COLO668 (cell line): ENCODE results near the gene DOCK8.

Experiments used
- DNase-seq: peaks from one replicate; lab custom pipeline; 2025; ENCODE audit not compliant: unreplicated experiment; lab: John Stamatoyannopoulos, UW

DOCK8 gene

DNA sequence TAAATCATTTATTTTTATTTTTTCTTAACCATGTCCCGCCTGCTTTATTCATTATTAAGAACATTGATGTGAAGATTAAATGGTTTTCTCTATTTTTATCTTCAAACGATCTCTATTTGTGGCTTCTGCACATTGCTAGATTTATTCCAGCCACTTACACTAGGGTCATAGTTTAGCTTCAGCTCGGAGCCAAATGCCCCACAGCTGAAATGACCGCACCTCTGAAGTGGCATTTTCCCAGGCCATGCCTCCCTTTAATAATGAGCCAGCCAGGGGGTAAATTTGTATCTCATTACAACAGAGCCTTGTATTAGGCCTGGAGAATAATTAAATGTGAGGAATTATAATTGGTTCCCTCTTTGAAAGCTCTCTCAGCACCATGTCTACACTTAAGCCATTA lies 89.4 kb downstream of the DOCK8 start:
- no peak for DNase-seq

DNA sequence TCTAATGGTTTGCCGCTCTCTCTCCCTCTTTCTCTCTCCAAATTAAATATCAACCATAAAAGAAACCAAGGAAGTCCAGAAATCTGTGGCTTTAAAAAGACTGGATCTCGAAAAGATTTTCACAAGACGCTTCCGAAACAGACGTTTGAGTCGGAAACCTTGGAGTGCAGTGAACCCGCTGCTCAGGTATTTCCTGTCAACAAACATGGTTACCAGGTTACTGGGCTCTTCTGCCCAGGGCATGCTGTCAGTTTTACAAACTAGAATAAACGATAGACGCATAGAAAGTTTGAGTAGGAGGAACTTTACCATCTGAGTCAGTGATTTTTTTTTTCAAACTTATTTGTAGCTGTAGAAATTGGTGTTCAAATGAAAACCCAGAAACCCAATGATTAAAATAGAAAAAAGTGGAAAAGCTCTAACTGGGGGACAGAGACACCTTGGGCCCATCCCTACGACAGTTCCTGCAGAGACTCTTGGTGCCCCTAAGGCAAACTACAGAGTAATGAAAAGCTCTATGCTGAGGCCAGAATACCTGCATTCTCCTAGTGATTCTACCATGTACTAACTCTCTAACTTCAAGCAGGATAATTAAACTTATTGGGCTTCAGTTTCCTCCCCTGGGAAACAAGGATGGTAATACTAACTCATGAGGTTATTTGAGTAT lies 90.0 kb downstream of the DOCK8 start:
- no peak for DNase-seq

DNA sequence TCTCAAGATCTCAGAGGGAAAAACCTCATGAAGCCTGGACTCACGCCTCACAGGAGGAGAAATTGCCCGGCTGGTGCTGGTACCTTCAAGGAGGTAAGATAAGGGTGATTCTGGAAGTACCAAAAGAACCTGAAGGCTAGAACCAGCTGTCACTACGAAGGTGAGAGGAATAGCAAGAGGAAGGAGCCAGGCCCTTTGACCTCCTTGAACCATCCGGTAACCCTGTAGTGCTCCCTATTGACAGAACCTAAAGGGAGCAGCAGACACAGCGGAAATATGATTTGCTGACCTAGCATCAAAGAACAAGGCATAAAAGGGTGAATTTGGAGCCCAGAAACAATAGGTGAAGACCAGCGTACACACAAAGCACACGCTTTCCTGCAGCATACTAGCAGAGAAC lies 92.2 kb downstream of the DOCK8 start:
- DNase-seq, result peak; percentile 11

DNA sequence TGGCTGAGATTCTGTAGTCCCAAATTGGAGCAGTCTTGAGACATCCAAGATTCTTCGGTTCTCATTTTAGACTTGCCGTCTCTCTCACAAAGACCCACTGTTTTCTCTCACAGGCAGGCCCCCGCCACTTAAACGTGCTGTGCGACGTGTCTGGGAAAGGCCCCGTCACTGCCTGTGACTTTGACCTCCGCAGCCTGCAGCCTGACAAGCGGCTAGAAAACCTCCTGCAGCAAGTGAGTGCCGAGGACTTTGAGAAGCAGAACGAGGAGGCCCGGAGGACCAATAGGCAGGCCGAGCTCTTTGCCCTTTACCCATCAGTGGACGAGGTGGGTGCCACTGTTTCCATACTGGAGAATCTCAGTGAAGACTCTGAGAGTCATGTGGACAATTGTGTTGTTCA lies 97.2 kb downstream of the DOCK8 start:
- DNase-seq, result no peak

DNA sequence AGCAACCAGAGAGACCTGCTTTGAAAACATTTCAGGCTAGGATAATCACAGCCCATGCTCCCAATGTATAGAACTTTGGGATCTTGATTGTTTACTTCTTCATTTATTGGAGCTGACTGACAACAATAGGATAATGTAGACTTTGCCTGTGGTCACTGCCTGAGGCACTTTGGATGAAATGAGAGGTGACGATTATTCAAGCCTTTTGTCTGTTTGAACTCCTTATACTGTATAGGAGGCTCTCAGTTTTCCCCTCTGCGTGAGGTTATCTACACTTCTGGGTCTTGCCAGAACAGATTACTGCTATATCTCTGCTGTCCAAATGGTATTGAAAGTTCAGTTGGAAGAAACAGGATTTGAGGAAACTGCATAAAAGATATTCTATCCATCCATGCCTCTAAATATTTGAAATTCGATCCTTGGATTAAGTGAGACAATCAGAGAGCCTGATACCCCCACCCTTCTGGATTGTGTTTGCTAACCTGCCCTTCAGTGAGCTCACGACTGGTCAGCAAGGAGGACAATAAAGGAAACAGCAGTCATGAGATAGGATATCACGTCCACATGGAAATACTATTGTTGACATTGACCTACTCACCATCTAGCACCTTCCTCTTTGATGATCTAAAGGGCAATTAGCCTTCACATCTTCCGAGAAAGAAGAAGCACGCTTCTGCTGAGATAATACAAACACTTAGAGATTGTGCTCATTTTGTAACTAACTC lies 98.1 kb downstream of the DOCK8 start:
- peak; percentile 58 for DNase-seq

DNA sequence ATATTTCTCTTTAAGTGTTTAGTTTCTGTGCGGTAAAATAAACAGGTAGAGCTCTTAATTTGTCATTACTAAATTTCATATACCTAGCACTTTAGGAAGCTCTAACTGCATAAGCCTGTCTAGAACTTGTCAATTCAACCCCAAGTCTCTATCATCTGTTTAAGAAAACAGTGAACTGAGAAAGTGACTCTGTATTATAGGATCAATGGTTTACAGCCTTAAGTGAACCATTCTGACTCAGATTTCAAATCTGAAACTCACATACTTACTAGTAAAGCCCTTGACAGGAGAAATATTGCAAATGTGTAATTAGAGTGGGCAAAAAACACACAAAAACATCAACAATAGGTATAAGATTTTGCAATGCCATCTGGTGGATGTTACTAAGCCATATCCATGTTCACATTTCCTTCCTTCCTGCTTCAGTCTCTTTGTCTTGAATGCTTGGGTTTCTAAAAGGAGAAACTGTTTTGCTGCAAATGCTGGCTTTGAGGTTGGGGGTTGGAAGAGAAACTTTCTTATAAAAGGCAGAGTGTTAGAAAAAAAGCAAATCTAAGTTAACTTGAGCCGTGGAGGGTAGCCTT lies 101.8 kb downstream of the DOCK8 start:
- no peak for DNase-seq

DNA sequence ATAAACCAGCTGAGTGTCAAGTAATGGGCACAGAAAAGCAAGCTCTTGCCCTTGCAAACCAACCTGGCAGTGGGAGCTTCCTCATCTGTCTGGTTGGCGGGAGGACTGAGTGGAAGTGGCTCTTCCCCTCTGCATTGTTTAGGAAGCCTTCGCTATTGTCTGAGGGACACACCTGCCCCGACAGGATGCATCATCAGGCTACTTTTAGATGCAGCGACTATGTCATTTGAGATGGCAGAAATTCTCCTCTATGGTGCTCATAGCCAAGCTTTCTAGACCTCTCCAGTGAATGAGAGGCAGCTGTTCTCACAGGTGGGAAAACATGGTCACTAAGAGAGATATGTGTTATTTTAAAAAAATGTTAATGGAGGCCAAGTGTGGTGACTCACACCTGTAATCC lies 104.0 kb downstream of the DOCK8 start:
- peak; percentile 88 for DNase-seq

DNA sequence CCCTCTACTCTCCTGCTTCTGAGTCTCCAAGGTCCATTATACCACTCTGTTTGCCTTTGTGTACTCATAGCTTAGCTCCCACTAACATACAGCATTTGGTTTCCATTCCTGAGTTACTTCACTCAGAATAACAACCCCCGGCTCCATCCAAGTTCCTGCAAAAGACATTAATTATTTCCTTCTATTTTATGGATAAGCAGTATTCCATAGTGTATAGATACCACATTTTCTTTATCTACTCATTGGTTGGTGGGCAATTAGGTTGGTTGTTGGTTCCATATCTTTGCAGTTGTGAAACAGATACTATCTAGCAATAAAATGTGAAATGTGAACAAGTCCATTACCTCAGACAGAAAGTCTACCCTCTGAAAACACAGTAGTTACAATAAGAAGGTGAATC lies 110.3 kb downstream of the DOCK8 start:
- DNase-seq, result no peak

DNA sequence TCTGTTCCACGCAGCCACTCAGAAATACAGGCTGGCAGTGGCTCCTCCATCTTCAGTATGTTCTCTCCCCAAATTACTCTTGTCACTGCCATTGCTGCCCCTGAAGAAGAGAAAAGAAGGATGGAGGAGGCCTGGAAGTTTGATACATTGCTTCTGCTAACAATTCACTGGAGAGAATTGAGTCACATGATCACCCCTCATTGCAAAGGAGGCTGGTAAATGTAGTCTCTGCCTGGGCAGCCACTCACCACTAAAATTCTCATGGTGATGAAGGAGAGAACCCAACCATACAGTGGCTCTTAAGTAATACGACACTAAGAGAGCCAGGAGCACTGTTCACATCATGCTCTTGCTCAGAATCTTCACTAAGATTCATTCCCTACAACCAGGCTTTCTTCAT lies 112.0 kb downstream of the DOCK8 start:
- no peak for DNase-seq

DNA sequence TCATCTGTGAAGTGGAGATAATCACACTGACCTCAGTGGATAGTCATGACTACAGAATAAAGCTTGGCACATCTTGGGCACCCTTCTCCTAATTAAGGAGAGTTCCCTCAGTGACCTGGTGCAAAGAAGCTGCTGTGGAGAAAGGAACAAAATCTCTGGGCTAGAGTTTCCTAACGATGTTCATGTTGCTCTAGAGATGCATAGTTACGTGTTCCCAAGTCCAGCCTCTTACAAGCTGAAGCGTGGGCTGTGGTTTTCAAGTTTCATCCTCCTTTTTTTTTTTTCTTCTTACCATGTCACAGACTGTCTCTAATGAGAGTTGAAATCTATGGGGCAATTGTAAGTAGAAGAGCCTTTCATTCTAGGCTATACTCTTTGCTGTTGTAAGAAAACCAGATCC lies 113.8 kb downstream of the DOCK8 start:
- DNase-seq, result no peak

DNA sequence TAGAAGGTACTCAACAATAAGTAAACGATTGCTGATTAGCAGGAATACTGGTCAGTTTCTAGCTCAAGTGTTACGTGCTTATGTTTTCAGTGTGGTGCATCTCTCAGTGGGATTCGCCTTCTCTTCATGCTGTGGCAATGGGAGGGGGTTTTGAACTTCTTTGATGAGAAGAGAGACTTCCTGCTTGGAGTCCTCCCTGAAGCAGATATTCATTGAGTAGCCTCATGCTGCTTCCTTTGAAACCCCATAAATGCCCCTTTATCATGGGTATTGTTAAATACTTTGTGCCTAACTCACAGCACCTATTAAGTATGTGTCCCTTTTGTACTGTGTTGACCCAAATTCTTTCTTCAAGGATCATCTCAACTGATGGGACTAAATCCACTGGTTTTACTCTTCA lies 116.5 kb downstream of the DOCK8 start:
- no peak for DNase-seq

DNA sequence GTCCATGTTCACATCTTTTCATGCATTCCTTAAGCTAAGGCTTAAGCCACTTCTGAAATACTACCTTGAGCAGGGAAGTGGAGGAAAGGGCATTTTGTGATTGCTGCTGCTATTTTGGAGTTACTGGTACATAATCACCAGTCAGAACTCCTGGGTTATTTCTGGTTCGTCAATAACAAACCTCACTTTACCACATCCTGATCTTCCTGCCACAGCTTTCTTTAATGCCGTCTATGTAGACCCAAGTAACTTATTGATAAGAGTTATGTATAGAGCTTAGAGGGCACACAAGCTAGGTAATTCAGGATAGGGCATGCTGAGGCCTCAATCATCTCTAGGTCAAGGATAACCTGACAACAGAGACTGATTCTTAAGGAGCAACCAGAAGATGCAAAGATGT lies 120.7 kb downstream of the DOCK8 start:
- no peak for DNase-seq

DNA sequence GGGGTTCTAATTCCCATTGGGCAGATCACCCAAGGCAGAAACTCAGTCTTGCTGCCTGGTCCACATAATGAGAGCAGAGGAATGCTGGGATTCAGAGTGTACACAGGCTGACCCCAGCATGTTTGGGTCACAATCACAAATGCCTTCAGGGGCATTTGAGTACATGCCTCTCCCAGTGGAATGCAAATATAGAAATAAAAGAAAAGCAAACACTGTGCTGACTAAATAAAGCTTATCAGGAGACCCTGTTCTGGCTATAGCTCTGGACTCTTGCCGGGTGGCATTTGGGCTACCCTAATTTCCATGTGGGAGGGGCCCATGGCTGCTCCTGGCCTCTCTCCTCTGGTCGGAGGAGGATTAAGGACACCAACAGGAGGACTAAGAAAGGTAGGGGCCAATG lies 121.4 kb downstream of the DOCK8 start:
- DNase-seq, result peak; percentile 10

DNA sequence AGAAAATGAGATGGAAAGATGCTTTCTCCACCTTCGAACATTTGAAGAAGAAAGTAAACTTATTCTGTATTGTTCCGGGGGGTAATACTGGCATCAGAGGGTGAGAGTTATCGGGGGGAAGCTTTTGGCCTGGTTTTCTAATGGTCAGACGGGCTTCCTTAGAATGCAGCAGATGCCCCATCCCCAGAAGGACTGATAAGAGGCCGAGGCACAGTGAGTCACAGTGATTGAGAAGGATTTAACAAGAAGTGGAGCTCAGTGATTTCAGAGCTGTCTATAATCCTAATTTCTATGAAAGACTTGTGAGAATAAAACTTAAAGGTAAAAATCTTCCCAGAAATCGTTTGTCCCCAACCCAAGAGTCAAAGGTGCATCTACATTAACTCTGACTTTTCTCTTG lies 123.9 kb downstream of the DOCK8 start:
- DNase-seq, result no peak

DNA sequence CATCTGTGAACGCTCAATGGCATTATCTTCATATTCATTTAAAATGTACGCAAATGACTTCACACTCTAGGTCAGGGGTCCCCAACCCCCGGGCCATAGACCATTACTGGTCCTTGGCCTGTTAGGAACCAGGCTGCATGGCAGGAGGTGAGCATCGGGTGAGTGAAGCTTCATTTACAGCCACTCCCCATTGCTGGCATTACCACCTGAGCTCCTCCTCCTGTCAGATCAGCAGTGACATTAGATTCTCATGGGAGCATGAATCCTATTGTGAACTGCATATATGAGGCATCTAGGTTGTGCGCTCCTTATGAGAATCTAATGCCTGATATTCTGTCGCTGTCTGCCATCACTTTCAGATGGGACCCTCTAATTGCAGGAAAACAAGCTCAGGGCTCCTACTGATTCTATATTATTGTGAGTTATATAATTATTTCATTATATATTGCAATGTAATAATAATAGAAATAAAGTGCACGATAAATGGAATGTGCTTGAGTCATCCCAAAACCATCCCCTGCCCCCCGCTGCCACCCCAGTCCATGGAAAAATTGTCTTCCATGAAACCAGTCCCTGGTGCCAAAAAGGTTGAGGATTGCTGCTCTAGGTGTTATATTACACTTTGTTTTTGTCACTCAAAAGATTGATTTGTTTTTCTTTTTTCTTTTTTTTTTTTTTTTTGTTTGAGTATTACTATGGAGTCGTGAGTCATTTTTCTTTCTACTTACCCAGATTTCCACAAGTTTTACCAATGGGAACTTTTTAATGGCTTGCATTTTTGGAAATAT lies 127.2 kb downstream of the DOCK8 start:
- DNase-seq, result no peak

DNA sequence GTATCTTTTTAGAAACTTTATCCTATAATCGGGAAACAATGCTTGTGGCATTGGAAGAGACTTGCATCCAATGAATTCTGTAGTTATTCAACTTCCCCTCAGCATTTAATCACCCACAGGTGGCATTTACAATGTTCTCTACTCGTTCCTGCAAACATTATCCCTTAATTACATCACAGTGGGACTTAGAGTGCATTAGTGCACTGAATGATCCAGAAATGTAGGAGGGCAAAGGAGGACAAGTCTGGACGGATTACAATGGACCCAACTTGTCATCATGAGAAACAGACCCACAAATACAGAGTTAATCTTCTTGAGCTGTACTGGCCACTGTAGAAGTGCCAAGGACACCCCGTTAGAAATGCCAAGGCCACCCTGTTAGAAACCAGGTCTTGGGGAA lies 129.1 kb downstream of the DOCK8 start:
- no peak for DNase-seq

DNA sequence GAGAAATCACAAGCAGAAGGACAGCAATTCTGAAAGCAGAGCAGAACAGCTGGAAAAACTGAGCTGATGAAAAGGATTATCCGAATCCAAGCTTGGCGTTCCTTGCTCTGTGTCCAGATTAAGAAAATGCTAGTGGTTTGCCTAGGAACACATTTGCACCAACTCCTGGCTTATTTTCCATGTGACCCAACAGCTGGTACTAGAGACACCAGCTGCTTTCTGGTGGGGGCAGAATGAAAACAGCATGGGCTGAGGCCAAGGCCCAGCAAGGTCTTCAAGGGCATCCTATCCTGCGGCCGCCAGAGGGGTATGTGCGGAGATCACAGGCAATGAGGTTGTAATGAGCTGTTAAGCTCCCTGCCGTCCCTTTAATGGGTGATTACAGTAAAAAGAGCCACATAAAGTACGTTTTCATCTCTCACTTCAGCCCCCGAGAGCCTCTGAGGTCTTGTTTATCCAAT lies 131.5 kb downstream of the DOCK8 start:
- DNase-seq, result no peak

DNA sequence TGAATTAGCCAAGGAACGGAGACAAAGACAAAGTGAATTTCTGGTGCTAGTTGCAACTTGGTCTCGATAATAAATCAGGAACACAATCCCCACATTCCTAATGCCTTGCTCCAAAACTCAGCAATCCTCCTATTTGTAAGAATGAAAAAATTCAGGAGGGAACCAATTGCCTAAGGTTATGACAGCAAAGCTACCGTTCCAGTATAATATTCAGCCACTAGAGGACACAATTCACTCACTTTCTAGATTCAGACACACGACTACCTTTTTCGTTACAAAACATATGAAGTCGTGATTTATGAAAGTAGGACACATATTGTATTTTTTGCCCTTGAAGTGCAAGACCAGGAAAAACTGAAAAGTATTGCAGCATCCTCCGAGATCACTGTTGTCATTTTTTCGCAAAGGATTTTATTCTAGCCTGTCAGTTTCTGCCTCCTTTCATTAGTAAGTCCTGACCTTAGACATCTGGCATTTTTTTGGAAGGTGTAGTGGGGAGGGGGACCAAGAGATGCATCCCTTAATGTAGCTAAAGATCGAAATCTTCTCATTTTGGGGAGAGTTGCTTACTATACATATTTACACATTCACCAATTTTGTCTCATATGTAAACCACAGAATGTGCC lies 133.1 kb downstream of the DOCK8 start:
- DNase-seq, result no peak

DNA sequence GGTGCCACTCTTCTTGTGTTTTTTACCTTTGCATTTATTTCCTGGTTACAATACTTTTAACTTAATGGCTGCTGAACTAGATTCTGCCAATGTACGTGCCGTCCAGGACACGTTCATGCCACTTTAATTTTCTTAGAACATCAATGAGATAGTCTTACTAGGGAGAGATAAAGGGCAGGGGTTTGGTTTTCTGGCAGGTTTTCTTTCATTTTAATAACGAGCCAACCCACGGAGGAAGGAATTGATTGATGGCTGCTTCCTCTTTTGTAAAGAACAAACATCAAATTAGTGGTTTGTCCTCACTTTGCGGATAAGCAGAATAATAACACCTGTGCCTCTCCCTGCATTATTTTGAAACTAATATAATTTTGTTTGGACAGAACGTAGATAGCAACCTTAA lies 135.7 kb downstream of the DOCK8 start:
- DNase-seq, result no peak

DNA sequence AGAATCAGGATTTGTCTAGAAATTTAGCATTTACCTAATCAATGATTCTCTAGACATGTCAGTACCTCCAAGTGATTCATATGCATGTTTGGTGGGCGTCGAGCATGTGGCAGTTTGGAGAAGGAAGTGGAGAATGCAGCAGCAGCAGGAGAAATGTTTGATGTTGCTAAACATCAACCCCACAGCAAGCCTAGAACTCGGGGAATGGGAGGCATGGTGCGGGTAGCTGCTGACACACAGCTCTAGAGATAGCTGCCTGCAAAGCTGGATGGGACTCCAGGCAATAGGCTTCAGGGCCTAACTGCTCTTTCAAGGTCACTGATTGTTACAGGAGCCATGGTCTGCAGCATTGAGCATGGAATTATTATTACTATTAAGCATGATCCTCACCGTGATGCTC lies 137.3 kb downstream of the DOCK8 start:
- DNase-seq, result no peak

DNA sequence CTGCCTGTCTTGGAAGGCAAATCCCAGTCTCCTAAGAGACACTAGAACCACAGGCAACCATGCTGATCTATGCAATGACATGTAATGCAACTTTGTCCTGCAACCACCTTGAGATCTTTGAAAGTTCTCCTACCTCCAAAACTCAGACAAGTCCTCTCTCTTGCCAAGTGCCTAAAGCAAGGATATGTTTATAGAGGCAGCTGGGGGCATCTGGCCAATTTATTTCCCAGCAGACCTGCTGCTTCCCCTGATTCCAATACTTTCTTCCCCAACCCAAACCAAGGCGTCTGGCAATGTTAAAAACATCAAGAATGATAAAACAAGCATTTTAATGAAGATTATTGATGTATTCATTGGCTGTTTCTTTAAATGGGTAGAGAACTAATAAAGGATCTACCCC lies 138.4 kb downstream of the DOCK8 start:
- no peak for DNase-seq
